Esophagus squamous epithelium (tissue), 5 donors: ENCODE results near the gene C10orf71. TPM values are rescaled to one million over a fixed set of nuclear protein-coding genes. Genes with fewer than 3 reads are reported as not detected.

Experiments used
- DNase-seq: peaks from one replicate; lab custom pipeline; 2025; lab: John Stamatoyannopoulos, UW
- H3K27ac ChIP-seq, 4 donors: fragments of 200-600 bp; sonication (generic); one replicate each; pipeline ENCODE4 v1.5.1; 2016 to 2019; ENCODE audit warnings: mild to moderate bottlenecking in 1 of 4
- H3K27me3 ChIP-seq, 4 donors: fragments of 200-600 bp; sonication (generic); 1 replicate in 3 of 4; 2 replicates in 1 of 4; pipeline versions ENCODE4 v1.5.1 to v1.6.0; 2017 to 2021; ENCODE audit warnings: antibody characterized with exemption in 1 of 4
- H3K36me3 ChIP-seq, 3 donors: fragments of 200-600 bp; sonication (generic); one replicate each; pipeline ENCODE4 v1.5.1; 2016 to 2019
- H3K4me1 ChIP-seq, 3 donors: fragments of 200-600 bp; sonication (generic); one replicate each; pipeline ENCODE4 v1.5.1; 2017 to 2019
- H3K4me3 ChIP-seq, 4 donors: fragments of 200-600 bp; sonication (generic); 1 replicate in 3 of 4; 2 replicates in 1 of 4; pipeline ENCODE4 v1.5.1; 2016 to 2019; ENCODE audit warnings: mild to moderate bottlenecking in 2 of 4, moderate library complexity in 1 of 4
- H3K9me3 ChIP-seq, 3 donors: fragments of 200-600 bp; sonication (generic); one replicate each; pipeline ENCODE4 v1.5.1; 2016 to 2019
- POLR2A ChIP-seq, 4 donors: fragments of 450-650 bp; IDR thresholded peaks; one replicate each; pipeline ENCODE4 v1.6.1; 2017; ENCODE audit warnings: antibody characterized with exemption in 4 of 4, mild to moderate bottlenecking in 4 of 4, moderate library complexity in 3 of 4
- WGBS, 2 donors: methylation state at CpG; one replicate each; pipeline ENCODE4 v1.1.5; 2018; 5-methylcytosine and 5-hydroxymethylcytosine counted together
- intact Hi-C: fragments of 100-400 bp; cut with DNase I; formaldehyde crosslinking; loops from one replicate; pipeline ENCODE4 v1.15.0; 2022
- total RNA-seq, 4 donors: library from RNA; depleted of rRNA; stranded (reverse); fragments of >200 nt; gene quantifications; one replicate each; pipeline ENCODE4 v1.1.0, GENCODE V29; 2016
- TF ChIP-seq, protein P1 (sequence below), 6 experiments: fragments of 450-650 bp in 4 of 6; fragments of 200-600 bp in 2 of 6; sonication (generic) in 2 of 6; IDR thresholded peaks; one replicate each; pipeline ENCODE4 v1.5.1; 2016 to 2019; ENCODE audit warnings: antibody characterized with exemption in 6 of 6, mild to moderate bottlenecking in 4 of 6, moderate library complexity in 4 of 6
- donor health status: DM: yes; HTN: yes; CAD: no.

Gene C10orf71
- total RNA-seq, 4 donors from 2014 or later: under 0.01 TPM; not detected in 3

DNA sequence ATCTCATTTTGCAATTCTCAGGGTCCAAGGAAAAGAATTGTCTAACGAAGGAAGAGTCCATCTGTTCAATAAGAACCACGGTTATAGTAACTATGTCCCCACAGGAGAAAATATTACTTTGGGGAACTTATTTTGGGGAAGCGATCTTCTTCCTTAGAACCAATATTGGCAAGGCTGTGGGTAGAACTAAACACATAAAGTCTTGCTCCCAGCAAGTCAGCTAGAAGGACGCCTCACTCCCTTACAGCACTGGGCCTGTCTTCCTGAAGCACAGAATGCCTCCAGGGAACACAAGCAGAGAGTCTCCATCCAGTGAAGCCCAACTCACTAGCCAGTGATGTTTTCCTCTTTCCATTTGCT lies 30.2 kb downstream of the C10orf71 start:
- DNase-seq: no peak
- no peaks in the 10 kb centered on the region for H3K9me3 ChIP-seq
- intact Hi-C loops: no loop called here
- H3K4me1 ChIP-seq: no peaks in the 10 kb centered on the region
- TF ChIP-seq, protein P1, sequence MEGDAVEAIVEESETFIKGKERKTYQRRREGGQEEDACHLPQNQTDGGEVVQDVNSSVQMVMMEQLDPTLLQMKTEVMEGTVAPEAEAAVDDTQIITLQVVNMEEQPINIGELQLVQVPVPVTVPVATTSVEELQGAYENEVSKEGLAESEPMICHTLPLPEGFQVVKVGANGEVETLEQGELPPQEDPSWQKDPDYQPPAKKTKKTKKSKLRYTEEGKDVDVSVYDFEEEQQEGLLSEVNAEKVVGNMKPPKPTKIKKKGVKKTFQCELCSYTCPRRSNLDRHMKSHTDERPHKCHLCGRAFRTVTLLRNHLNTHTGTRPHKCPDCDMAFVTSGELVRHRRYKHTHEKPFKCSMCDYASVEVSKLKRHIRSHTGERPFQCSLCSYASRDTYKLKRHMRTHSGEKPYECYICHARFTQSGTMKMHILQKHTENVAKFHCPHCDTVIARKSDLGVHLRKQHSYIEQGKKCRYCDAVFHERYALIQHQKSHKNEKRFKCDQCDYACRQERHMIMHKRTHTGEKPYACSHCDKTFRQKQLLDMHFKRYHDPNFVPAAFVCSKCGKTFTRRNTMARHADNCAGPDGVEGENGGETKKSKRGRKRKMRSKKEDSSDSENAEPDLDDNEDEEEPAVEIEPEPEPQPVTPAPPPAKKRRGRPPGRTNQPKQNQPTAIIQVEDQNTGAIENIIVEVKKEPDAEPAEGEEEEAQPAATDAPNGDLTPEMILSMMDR (IDR thresholded peaks at IDR 0.05): no peak
- no peak for TF ChIP-seq POLR2A (IDR thresholded peaks at IDR 0.05)
- no peaks in the 10 kb centered on the region for H3K36me3 ChIP-seq
- no peaks in the 10 kb centered on the region for H3K27me3 ChIP-seq
- WGBS, 2 donors: 73 to 81% methylated on average over 4 of the region's 4 CpGs
- no peak overlapping the region for H3K27ac ChIP-seq
- H3K4me3 ChIP-seq: no peak overlapping the region

DNA sequence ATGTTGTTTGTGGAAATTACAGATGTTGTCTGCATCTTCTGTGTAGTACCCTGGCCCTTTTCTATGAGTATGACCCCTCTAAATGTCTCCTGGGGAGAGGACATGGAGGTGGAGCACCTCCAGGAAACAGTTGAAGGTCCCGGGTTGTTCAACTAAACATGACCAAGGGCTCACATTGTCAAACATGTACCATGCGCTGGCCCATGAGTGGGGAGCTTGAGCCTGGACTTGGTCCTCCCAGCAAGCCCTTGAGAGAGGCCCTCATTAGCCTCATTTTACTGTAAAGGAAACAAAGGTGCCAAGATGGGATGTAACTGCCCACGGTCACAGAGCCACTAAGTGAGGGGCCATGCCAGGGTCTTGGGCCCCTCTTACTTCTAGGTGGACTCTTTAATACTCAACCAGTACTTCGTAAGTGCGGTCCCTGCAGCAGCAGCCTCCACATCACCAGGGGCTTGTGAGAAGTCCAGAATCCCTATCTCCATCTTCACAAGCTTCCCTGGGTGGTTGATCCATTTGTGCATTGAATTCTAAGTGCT lies 31.2 kb downstream of the C10orf71 start:
- Histone ChIP-seq H3K4me1 (no peaks in the 10 kb centered on the region), H3K27ac (no peak overlapping the region), H3K27me3 (no peaks in the 10 kb centered on the region), H3K9me3 (no peaks in the 10 kb centered on the region), H3K36me3 (no peaks in the 10 kb centered on the region), H3K4me3 (no peak overlapping the region)
- intact Hi-C loops: no loop called here
- WGBS, 2 donors: 87 to 89% methylated on average over 3 to 4 of the region's 5 CpGs
- no peak for TF ChIP-seq POLR2A (IDR thresholded peaks at IDR 0.05)
- TF ChIP-seq, protein P1 (IDR thresholded peaks at IDR 0.05): no peak
- no peak for DNase-seq

DNA sequence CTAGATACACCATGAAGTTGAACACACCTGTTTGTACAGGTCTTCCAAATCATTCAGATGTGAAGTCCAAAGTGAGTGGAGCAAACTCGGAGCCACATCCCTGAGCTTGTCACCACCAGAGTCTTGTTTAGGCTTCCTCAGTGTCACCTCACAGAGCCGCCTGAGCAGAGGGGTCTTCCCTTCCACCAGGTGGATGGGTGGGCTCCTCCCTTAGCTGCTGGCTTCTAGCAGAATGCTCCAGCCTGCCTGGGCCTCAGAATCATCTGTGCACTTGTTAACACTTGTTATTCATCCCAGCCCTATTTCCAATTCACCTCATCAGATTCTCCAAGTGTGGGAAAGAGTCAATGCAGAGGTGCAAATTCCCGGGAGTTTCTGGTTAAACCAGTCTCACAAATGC lies 32.5 kb downstream of the C10orf71 start:
- intact Hi-C loops: no loop called here
- no peak for DNase-seq
- WGBS, 2 donors: 42 to 59% methylated on average over 2 to 3 of the region's 3 CpGs
- H3K27me3 ChIP-seq: no peaks in the 10 kb centered on the region
- H3K27ac ChIP-seq: no peak overlapping the region
- no peaks in the 10 kb centered on the region for H3K9me3 ChIP-seq
- H3K4me1 ChIP-seq: no peaks in the 10 kb centered on the region
- H3K36me3 ChIP-seq: no peaks in the 10 kb centered on the region
- TF ChIP-seq, protein P1 (IDR thresholded peaks at IDR 0.05): no peak
- TF ChIP-seq POLR2A (IDR thresholded peaks at IDR 0.05): no peak
- no peak overlapping the region for H3K4me3 ChIP-seq

DNA sequence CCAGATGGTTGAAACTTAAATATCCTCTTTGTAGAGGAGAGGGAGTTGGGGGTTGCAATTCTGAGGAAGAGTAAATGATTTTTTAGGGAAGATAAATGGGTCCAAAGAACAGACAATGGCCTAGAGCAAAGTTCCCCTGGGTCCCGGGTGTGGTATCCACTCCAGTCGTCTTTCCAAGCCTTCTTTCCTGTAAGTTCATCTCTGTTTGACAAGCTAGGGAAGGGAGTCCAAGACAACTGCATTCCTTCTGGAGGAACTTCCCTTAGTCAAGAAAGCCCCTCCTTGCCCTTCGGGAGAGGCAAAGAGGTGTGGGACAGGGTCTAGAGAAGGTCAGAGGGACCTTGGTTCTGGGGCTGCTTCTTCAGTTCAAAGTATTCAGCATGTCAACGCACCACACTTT lies 33.4 kb downstream of the C10orf71 start:
- H3K27me3 ChIP-seq: no peaks in the 10 kb centered on the region
- TF ChIP-seq, protein P1 (IDR thresholded peaks at IDR 0.05): no peak
- no peak for TF ChIP-seq POLR2A (IDR thresholded peaks at IDR 0.05)
- 57 to 77% methylated on average over 4 of the region's 4 CpGs for WGBS, 2 donors
- H3K27ac ChIP-seq: no peak overlapping the region
- H3K4me1 ChIP-seq: no peaks in the 10 kb centered on the region
- H3K4me3 ChIP-seq: no peak overlapping the region
- no peak for DNase-seq
- intact Hi-C loops: no loop called here
- no peaks in the 10 kb centered on the region for H3K36me3 ChIP-seq
- no peaks in the 10 kb centered on the region for H3K9me3 ChIP-seq

DNA sequence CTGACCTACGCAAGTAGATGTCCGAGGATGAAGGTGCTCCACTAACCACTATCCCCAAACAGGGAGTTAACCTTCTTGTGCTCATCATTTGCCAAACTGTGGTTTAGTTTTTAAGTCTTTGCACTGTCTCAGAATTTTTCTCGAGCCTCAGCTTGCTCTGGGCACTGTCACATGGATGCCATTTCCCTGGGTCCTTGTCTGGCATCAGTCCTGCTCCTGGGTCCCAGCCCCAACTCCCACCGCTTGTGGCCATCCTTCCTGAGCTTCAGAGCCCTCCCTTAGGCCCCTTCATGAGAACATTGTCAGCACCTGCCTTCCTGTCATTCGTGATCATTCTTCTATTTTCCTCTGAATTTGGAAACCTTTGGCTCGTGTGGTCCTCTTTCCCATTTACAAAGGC lies 33.8 kb downstream of the C10orf71 start:
- Histone ChIP-seq H3K27me3 (no peaks in the 10 kb centered on the region), H3K36me3 (no peaks in the 10 kb centered on the region), H3K9me3 (no peaks in the 10 kb centered on the region), H3K27ac (no peak overlapping the region), H3K4me3 (no peak overlapping the region), H3K4me1 (no peaks in the 10 kb centered on the region)
- DNase-seq: no peak
- TF ChIP-seq, protein P1 (IDR thresholded peaks at IDR 0.05): no peak
- no peak for TF ChIP-seq POLR2A (IDR thresholded peaks at IDR 0.05)
- 70 to 75% methylated on average over 6 of the region's 6 CpGs for WGBS, 2 donors
- intact Hi-C loops: no loop called here
